HepG2 (cell line): Measurements from ENCODE around the gene MT1M. TPM values are rescaled to one million over a fixed set of nuclear protein-coding genes. Genes with fewer than 3 reads are reported as not detected.

Source experiments
- EZH2 ChIP-seq: conservative IDR thresholded peaks from 2 replicates; pipeline ENCODE4 v1.6.1; 2012; ENCODE audit warnings: mild to moderate bottlenecking, low read depth, low read length, moderate library complexity
- FOXK1 ChIP-seq: sonication (generic); formaldehyde crosslinking; IDR thresholded peaks from 2 replicates; pipeline ENCODE4 v1.4.0; 2020; ENCODE audit warnings: low read depth, missing genetic modification reagents, borderline replicate concordance
- FOXO1 ChIP-seq: sonication (generic); formaldehyde crosslinking; IDR thresholded peaks from 2 replicates; pipeline ENCODE4 v1.4.0; 2020; ENCODE audit warnings: missing genetic modification reagents
- JUNB ChIP-seq: sonication (generic); formaldehyde crosslinking; IDR thresholded peaks from 2 replicates; pipeline ENCODE4 v1.8.0; 2022; ENCODE audit warnings: missing genetic modification reagents, mild to moderate bottlenecking, borderline replicate concordance
- POLR2A ChIP-seq, 2 experiments: IDR thresholded peaks; 2 replicates each; pipeline ENCODE4 v1.6.1; 2011; ENCODE audit warnings: low read depth in 2 of 2, low read length in 2 of 2, mild to moderate bottlenecking in 1 of 2, moderate library complexity in 1 of 2; ENCODE audit not compliant: insufficient read depth in 1 of 2
- SP4 ChIP-seq: sonication (generic); formaldehyde crosslinking; IDR thresholded peaks from 2 replicates; pipeline ENCODE4 v1.8.1; 2023; ENCODE audit warnings: mild to moderate bottlenecking, missing genetic modification reagents
- ZNF251 ChIP-seq: sonication (generic); formaldehyde crosslinking; IDR thresholded peaks from 2 replicates; pipeline ENCODE4 v1.9.0; 2021; ENCODE audit warnings: mild to moderate bottlenecking, missing genetic modification reagents
- ZNF274 ChIP-seq: sonication (generic); formaldehyde crosslinking; IDR thresholded peaks from 2 replicates; pipeline ENCODE4 v1.5.1; 2020; ENCODE audit warnings: mild to moderate bottlenecking, missing genetic modification reagents
- ZNF709 ChIP-seq: sonication (generic); formaldehyde crosslinking; IDR thresholded peaks from 2 replicates; pipeline ENCODE4 v1.5.0; 2020; ENCODE audit warnings: mild to moderate bottlenecking, missing genetic modification reagents
- ZNF720 ChIP-seq: sonication (generic); formaldehyde crosslinking; IDR thresholded peaks from 2 replicates; pipeline ENCODE4 v1.4.0; 2020; ENCODE audit warnings: missing genetic modification reagents
- ZNF776 ChIP-seq: sonication (generic); formaldehyde crosslinking; IDR thresholded peaks from 2 replicates; pipeline ENCODE4 v1.4.0; 2020; ENCODE audit warnings: mild to moderate bottlenecking, missing genetic modification reagents
- polyA plus RNA-seq, 8 experiments: library from polyadenylated mRNA; depleted of rRNA in 3 of 8; stranded (reverse) in 7 of 8; unstranded in 1 of 8; fragments of >200 nt; fragmentation: Illumina TruSeq in 4 of 8; extraction: Trizol in 4 of 8; gene quantifications; 2 replicates each; pipeline versions ENCODE4 v1.2.1 to v1.2.3, GENCODE V29; 2011 to 2016; ENCODE audit warnings: low read depth in 4 of 8, missing spikeins in 1 of 8, mixed read lengths in 1 of 8; ENCODE audit not compliant: insufficient read depth in 1 of 8
- total RNA-seq, 5 experiments: library from RNA; depleted of rRNA; stranded (reverse); fragments of >200 nt; fragmentation: Illumina TruSeq; extraction: Trizol; gene quantifications; 2 replicates each; pipeline ENCODE4 v1.2.3, GENCODE V29; 2016; ENCODE audit warnings: low read depth in 1 of 5
- TF ChIP-seq, protein P1 (sequence below), 2 experiments: sonication (generic) in 1 of 2; formaldehyde crosslinking in 1 of 2; IDR thresholded peaks; 2 replicates each; pipeline versions ENCODE4 v1.4.0 to v1.6.1; 2016 to 2020; ENCODE audit warnings: borderline replicate concordance in 1 of 2, low read depth in 1 of 2, mild to moderate bottlenecking in 1 of 2, missing genetic modification reagents in 1 of 2
- TF ChIP-seq, protein P2 (sequence below): sonication (generic); formaldehyde crosslinking; IDR thresholded peaks from 2 replicates; pipeline ENCODE4 v1.8.0; 2022; ENCODE audit warnings: mild to moderate bottlenecking, missing genetic modification reagents, borderline replicate concordance
- TF ChIP-seq, protein P3 (sequence below): sonication (generic); formaldehyde crosslinking; IDR thresholded peaks from 2 replicates; pipeline ENCODE4 v1.4.0; 2020; ENCODE audit warnings: missing genetic modification reagents
- TF ChIP-seq, protein P4 (sequence below): sonication (generic); formaldehyde crosslinking; IDR thresholded peaks from 2 replicates; pipeline ENCODE4 v1.4.0; 2020; ENCODE audit warnings: missing genetic modification reagents, borderline replicate concordance

Gene MT1M
- total and polyA plus RNA-seq, 2 of the 13 experiments (the other 11 are each of a cell fraction or from before 2014, with no cell fraction given) = 4.6 TPM; not detected in 1

DNA sequence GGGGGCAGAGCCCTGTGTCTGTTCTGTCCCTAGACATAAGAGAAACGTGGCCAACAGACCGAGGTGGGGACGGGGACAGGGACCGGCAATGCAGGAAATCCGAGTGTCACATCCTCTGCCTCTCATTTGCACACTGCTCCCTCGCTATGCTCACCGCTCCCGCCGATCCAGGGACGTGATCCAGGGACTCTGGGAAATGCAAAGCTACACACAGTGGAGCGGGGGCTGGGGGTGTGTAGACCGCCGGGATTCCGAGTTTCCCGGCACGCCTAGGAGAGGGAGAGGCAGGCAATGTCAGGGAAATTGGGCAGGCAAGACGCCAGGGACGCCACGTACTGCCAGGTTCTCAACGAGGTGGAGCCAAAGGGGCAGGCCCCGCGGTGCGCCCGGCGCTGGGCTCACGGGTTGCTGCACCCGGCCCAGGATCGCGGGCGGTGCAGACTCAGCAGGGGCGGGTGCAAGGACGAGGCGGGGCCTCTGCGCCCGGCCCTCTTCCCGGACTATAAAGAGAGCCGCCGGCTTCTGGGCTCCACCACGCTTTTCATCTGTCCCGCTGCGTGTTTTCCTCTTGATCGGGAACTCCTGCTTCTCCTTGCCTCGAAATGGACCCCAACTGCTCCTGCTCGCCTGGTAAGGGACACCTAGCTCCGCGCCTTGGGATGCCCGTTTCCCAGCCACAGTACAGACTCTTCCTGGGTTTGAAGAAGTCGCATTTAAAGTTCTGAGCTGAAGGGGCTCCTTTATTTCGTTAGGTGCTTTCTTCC, 49.7 kb downstream of the MT1M start, which contains the start of gene MT1X (continued):
- TF ChIP-seq SP4 (CRISPR knock-in tag) = peak; percentile 58
- peak; percentile 70; the same call in 1 of the 2 replicates for TF ChIP-seq ZNF251
- 0 out of 2 replicates have a peak, but pooled peaks have one; percentile 65 for TF ChIP-seq ZNF776
- no peak; the same call in 1 of the 2 replicates for TF ChIP-seq ZNF709 (CRISPR knock-in tag)
- TF ChIP-seq, protein P1, sequence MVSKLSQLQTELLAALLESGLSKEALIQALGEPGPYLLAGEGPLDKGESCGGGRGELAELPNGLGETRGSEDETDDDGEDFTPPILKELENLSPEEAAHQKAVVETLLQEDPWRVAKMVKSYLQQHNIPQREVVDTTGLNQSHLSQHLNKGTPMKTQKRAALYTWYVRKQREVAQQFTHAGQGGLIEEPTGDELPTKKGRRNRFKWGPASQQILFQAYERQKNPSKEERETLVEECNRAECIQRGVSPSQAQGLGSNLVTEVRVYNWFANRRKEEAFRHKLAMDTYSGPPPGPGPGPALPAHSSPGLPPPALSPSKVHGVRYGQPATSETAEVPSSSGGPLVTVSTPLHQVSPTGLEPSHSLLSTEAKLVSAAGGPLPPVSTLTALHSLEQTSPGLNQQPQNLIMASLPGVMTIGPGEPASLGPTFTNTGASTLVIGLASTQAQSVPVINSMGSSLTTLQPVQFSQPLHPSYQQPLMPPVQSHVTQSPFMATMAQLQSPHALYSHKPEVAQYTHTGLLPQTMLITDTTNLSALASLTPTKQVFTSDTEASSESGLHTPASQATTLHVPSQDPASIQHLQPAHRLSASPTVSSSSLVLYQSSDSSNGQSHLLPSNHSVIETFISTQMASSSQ (IDR thresholded peaks at IDR 0.05; ENCODE audit: low read depth) = no peak
- TF ChIP-seq, protein P1 (CRISPR knock-in tag; IDR thresholded peaks at IDR 0.05; ENCODE audit: borderline replicate concordance) = no peak; the same call in 1 of the 2 replicates
- TF ChIP-seq, protein P2, sequence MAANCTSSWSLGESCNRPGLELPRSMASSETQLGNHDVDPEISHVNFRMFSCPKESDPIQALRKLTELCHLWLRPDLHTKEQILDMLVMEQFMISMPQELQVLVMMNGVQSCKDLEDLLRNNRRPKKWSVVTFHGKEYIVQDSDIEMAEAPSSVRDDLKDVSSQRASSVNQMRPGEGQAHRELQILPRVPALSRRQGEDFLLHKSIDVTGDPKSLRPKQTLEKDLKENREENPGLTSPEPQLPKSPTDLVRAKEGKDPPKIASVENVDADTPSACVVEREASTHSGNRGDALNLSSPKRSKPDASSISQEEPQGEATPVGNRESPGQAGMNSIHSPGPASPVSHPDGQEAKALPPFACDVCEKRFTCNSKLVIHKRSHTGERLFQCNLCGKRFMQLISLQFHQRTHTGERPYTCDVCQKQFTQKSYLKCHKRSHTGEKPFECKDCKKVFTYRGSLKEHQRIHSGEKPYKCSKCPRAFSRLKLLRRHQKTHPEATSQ (CRISPR knock-in tag) = 0 out of 2 replicates have a peak, but pooled peaks have one; percentile 55
- TF ChIP-seq, protein P3, sequence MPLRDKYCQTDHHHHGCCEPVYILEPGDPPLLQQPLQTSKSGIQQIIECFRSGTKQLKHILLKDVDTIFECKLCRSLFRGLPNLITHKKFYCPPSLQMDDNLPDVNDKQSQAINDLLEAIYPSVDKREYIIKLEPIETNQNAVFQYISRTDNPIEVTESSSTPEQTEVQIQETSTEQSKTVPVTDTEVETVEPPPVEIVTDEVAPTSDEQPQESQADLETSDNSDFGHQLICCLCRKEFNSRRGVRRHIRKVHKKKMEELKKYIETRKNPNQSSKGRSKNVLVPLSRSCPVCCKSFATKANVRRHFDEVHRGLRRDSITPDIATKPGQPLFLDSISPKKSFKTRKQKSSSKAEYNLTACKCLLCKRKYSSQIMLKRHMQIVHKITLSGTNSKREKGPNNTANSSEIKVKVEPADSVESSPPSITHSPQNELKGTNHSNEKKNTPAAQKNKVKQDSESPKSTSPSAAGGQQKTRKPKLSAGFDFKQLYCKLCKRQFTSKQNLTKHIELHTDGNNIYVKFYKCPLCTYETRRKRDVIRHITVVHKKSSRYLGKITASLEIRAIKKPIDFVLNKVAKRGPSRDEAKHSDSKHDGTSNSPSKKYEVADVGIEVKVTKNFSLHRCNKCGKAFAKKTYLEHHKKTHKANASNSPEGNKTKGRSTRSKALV = peak; percentile 90
- peak; percentile 85 for TF ChIP-seq ZNF274 (CRISPR knock-in tag)
- TF ChIP-seq EZH2 = no peak
- TF ChIP-seq ZNF720 (CRISPR knock-in tag) = no peak
- TF ChIP-seq FOXO1 (CRISPR knock-in tag) = no peak
- peak; percentile 96 for TF ChIP-seq POLR2A (IDR thresholded peaks at IDR 0.05; ENCODE audit: insufficient read depth in 1 of 2, low read depth in 2 of 2, low read length in 2 of 2)
- TF ChIP-seq, protein P4, sequence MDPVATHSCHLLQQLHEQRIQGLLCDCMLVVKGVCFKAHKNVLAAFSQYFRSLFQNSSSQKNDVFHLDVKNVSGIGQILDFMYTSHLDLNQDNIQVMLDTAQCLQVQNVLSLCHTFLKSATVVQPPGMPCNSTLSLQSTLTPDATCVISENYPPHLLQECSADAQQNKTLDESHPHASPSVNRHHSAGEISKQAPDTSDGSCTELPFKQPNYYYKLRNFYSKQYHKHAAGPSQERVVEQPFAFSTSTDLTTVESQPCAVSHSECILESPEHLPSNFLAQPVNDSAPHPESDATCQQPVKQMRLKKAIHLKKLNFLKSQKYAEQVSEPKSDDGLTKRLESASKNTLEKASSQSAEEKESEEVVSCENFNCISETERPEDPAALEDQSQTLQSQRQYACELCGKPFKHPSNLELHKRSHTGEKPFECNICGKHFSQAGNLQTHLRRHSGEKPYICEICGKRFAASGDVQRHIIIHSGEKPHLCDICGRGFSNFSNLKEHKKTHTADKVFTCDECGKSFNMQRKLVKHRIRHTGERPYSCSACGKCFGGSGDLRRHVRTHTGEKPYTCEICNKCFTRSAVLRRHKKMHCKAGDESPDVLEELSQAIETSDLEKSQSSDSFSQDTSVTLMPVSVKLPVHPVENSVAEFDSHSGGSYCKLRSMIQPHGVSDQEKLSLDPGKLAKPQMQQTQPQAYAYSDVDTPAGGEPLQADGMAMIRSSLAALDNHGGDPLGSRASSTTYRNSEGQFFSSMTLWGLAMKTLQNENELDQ (CRISPR knock-in tag) = no peak
- TF ChIP-seq JUNB (CRISPR knock-in tag) = no peak
- TF ChIP-seq FOXK1 (CRISPR knock-in tag) = no peak
